ENCODE results near the gene CDK18.

The CDK18 gene

DNA sequence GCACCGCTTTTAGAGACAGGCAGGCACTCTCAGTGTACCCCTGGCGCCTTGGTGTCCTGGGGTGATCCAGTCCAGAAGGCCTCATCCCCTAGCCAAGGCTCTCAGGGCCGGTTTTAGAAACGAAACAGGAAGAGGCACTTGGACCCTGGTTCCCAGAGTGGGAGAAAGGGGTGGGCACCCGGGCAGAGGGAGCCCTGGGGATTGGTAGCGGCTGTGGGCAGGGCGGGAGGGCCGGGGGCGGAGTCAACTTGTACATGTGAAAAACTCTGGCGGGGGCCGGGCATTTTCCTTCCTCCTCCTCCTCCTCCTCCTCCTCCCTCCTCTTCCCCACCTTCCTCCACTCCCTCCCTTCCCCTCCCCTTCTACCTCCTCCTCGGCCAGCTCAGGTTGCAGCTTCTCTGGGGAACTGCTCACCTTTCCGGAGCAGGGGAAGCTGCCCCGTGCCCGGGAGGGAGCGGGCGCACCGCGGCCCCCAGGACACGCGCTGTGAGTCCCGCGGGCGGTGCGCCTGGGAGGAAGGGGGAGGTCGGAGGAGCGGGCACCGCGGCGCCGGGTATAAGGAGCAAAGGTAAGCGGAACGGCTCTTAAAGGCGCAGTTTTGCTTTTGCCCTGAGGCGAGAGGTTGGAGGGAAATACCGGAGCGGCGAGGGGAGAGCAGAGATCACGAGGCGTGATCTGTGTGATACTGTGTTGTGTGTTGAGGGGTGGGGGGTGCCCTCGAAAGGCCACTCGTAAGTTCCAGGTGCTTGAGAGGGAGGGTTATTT lies at the start of gene CDK18:
Gene CDK18 (plus strand): TSS at position 359 of the 765 bp plus-strand sequence. CDS start 18,499 bp downstream, outside the sequence.
- in situ Hi-C loops (cut with HindIII; ENCODE audit: low sequenced_read_pairs) = no loop called here
- DNase-seq (ENCODE audit: low read depth, low spot score) = no peak
- TF ChIP-seq, protein P1, sequence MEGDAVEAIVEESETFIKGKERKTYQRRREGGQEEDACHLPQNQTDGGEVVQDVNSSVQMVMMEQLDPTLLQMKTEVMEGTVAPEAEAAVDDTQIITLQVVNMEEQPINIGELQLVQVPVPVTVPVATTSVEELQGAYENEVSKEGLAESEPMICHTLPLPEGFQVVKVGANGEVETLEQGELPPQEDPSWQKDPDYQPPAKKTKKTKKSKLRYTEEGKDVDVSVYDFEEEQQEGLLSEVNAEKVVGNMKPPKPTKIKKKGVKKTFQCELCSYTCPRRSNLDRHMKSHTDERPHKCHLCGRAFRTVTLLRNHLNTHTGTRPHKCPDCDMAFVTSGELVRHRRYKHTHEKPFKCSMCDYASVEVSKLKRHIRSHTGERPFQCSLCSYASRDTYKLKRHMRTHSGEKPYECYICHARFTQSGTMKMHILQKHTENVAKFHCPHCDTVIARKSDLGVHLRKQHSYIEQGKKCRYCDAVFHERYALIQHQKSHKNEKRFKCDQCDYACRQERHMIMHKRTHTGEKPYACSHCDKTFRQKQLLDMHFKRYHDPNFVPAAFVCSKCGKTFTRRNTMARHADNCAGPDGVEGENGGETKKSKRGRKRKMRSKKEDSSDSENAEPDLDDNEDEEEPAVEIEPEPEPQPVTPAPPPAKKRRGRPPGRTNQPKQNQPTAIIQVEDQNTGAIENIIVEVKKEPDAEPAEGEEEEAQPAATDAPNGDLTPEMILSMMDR (IDR thresholded peaks at IDR 0.05; ENCODE audit: low read depth, low read length) = no peak
- peak within 1 kb of the TSS; percentile 26 for H3K4me3 ChIP-seq (ENCODE audit: low read depth, low read length)

DNA sequence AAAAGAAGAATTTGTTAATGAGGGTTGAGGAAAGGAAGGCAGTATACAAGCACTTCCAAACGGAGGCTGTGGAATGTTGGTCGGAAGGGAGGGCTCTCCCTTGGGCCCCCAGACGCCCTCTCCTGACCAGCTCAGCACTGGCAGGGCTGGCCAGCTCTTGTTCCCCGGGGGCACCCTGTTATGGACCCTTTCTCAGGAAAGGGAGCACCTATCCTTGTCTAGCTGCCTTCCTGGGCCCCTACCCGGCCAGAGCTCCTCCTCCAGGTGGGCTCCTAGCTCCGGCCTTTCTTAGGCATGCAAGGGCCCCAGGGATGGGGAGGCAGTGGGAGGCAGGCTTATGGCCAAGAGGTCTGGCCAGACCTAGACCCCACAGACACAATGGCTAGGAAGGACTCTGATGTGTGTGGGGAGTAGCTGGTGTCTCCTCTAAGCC lies 49.5 kb upstream of the CDK18 start:
- H3K4me3 ChIP-seq (ENCODE audit: low read depth, low read length) = no peak overlapping the region
- in situ Hi-C loops (cut with HindIII; ENCODE audit: low sequenced_read_pairs) = no loop called here
- TF ChIP-seq, protein P1 (IDR thresholded peaks at IDR 0.05; ENCODE audit: low read depth, low read length) = no peak
- DNase-seq (ENCODE audit: low read depth, low spot score) = no peak

DNA sequence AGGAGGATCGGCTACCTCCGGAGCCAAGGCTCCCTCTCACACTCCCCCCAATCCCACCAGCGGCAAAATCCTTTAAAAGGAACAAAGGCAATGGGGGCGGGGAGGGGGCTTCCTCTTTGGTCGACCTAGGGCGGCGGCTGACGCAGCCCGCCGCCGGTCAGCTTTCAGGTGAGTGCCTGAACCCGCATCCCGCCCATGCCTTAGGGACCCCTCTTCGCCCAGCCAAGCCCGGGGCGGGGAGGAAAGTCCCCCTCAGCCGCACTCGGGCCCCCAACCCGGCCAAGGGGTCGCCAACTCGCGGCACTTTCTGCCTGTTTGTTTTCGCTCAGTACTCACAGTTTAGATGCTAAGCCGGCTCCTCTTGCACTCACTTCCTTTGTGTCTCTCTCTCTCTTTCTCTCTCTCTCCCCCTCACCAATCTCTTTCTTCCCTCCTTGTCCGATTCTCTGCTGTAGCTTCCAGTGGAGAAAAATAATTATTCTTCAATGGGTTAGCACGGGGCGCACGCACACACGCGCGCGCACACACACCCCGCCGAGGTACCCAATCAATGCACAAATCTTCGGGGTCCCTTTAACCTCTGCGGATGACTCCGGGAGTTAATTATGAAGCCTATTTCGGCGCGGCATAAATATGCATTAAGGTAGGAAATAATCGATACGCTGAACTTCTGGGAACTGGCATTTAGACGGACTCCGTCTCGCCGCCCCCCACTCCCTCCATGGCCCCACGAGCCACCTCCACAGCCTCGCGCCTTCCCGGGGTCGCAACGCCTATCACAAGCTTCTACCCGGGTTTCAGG lies 48.7 kb upstream of the CDK18 start, which contains the start of gene BLACAT1:
Gene BLACAT1 (minus strand): TSS at position 465 of the 802 bp plus-strand sequence.
- DNase-seq (ENCODE audit: low read depth, low spot score) = no peak
- in situ Hi-C loops (cut with HindIII; ENCODE audit: low sequenced_read_pairs) = no loop called here
- no peak within 1 kb of the TSS for H3K4me3 ChIP-seq (ENCODE audit: low read depth, low read length)
- TF ChIP-seq, protein P1 (IDR thresholded peaks at IDR 0.05; ENCODE audit: low read depth, low read length) = no peak

DNA sequence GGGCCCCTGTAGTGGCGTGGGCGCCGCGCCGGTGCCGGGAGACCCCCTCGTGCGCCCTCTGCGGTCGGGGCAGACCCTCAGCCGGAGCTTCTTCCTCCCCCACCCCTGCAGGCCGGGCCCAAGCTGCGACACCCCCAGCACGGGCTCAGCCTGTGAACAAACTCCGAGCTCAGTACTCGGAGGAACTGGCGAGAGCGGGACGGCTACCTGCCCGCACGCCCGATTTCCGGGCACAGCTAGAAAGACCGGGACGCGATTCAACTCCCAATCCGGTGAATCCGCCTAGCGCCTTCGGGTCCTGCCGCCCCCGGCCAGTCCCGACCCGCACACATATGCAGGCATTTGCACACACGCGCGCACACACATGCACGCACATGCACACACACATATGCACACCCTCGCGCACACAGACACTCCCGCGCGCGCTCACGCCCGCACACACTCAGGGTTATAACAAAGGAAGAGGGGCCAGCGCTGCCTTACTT lies 48.0 kb upstream of the CDK18 start:
- no peak overlapping the region for H3K4me3 ChIP-seq (ENCODE audit: low read depth, low read length)
- TF ChIP-seq, protein P1 (IDR thresholded peaks at IDR 0.05; ENCODE audit: low read depth, low read length) = no peak

DNA sequence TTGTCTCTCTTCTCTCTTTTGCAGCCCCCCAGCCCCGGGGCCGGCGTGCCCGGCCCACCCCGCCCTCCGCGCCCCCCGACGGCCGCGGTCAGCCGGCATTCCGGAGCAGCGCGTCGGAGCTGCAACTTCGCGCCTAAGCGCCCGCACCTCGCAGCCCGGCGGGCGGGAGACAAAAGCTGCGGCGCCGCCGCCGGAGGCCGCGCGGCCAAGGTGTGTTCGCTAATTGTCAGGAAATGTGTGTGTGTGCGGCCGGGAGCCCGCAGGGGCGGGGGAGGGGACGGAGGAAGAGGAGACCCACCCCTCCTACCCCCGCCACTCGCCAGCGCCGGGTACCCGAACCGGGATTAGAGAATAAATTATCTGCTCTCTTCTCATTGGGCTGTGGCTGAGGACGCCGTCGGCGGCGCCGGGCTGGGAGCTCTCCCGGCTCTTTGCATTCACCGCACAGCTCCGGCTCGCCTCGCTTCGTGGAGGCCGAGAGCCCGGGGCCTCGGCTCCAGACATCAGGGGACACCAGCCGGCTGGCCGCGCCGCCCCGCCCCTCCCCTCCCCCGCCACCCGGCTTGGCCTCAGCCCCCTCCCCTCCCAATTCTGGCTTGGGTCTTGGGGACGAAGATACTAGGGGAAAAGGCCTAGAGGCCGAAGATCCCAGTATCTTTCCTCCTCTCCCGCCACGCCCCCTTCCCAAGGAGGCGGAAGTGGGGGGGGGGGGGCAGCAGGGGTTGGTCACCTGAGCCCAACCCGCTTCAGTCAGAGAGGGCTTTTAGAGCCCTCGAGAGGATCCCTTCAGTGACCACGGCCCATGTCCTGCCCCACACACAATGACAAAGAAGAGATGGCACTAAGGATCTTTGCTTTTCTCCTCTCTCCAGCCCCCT lies 47.4 kb upstream of the CDK18 start:
- TF ChIP-seq, protein P1 (IDR thresholded peaks at IDR 0.05; ENCODE audit: low read depth, low read length) = no peak
- DNase-seq (ENCODE audit: low read depth, low spot score) = no peak
- in situ Hi-C loops (cut with HindIII; ENCODE audit: low sequenced_read_pairs) = no loop called here
- H3K4me3 ChIP-seq (ENCODE audit: low read depth, low read length) = no peak overlapping the region

More for the DNA sequence above, 48.0 kb upstream of the CDK18 start:
- no peak for DNase-seq (ENCODE audit: low read depth, low spot score)
- in situ Hi-C loops (cut with HindIII; ENCODE audit: low sequenced_read_pairs) = no loop called here

Data from astrocyte of the spinal cord (primary cell).